Keratinocyte (primary cell): ENCODE results near the gene SLC6A17. TPM values are rescaled to one million over a fixed set of nuclear protein-coding genes. Genes with fewer than 3 reads are reported as not detected.

Experiments
- DNase-seq: peaks from one replicate; pipeline ENCODE4 v3.0.0-alpha.2; 2011; ENCODE audit warnings: low read depth, missing footprints, low spot score
- FAIRE-seq: peaks from 2 replicates; lab custom pipeline; 2011; peaks lifted over from hg19 to GRCh38; lab: Jason Lieb, UNC
- H2AFZ ChIP-seq: 2 replicates; pipeline ENCODE4 v1.6.0; 2012; ENCODE audit warnings: low read length, control low read depth, inconsistent platforms; ENCODE audit not compliant: control insufficient read depth
- H3K27ac ChIP-seq: 2 replicates; pipeline ENCODE4 v1.5.1; 2011; ENCODE audit warnings: low read length; ENCODE audit not compliant: control insufficient read depth, insufficient read depth
- H3K27me3 ChIP-seq: 3 replicates; pipeline ENCODE4 v1.6.0; 2011; ENCODE audit warnings: low read length; ENCODE audit not compliant: control insufficient read depth, insufficient read depth; ENCODE audit errors: extremely low read depth
- H3K36me3 ChIP-seq, 2 experiments: 2 replicates in 1 of 2; 3 replicates in 1 of 2; pipeline ENCODE4 v1.5.1; 2011; ENCODE audit warnings: low read length in 2 of 2, mild to moderate bottlenecking in 1 of 2; ENCODE audit not compliant: control insufficient read depth in 2 of 2, insufficient read depth in 2 of 2; ENCODE audit errors: extremely low read depth in 1 of 2
- H3K4me1 ChIP-seq: 3 replicates; pipeline ENCODE4 v1.5.1; 2011; ENCODE audit warnings: low read length; ENCODE audit not compliant: control insufficient read depth, insufficient read depth; ENCODE audit errors: extremely low read depth
- H3K4me2 ChIP-seq: 3 replicates; pipeline ENCODE4 v1.6.0; 2011; ENCODE audit warnings: low read depth, low read length; ENCODE audit not compliant: control insufficient read depth, insufficient read depth; ENCODE audit errors: extremely low read depth
- H3K4me3 ChIP-seq, 3 experiments: fragments of 200-600 bp in 1 of 3; sonication (generic) in 1 of 3; 2 replicates in 2 of 3; 3 replicates in 1 of 3; pipeline ENCODE4 v1.5.1; 2011 to 2016; ENCODE audit warnings: low read length in 3 of 3, mild to moderate bottlenecking in 3 of 3, control low read depth in 2 of 3, inconsistent platforms in 1 of 3, low read depth in 1 of 3, mixed read lengths in 1 of 3, mixed run types in 1 of 3, moderate library complexity in 1 of 3; ENCODE audit not compliant: control insufficient read depth in 2 of 3, insufficient read depth in 2 of 3; ENCODE audit errors: extremely low read depth in 1 of 3
- H3K79me2 ChIP-seq: 2 replicates; pipeline ENCODE4 v1.6.0; 2012; ENCODE audit warnings: low read length; ENCODE audit not compliant: control insufficient read depth, insufficient read depth
- H3K9ac ChIP-seq: 3 replicates; pipeline ENCODE4 v1.6.0; 2011; ENCODE audit warnings: low read length; ENCODE audit not compliant: control insufficient read depth, insufficient read depth; ENCODE audit errors: extremely low read depth
- H3K9me1 ChIP-seq: 3 replicates; pipeline ENCODE4 v1.6.0; 2011; ENCODE audit warnings: low read length; ENCODE audit not compliant: control insufficient read depth, insufficient read depth; ENCODE audit errors: extremely low read depth
- H3K9me3 ChIP-seq: 2 replicates; pipeline ENCODE4 v1.5.1; 2012; ENCODE audit warnings: low read depth, low read length; ENCODE audit not compliant: control insufficient read depth
- H4K20me1 ChIP-seq: 3 replicates; pipeline ENCODE4 v1.6.0; 2011; ENCODE audit warnings: low read length; ENCODE audit not compliant: control insufficient read depth, insufficient read depth; ENCODE audit errors: extremely low read depth
- EZH2 ChIP-seq: IDR thresholded peaks from one replicate; pipeline ENCODE4 v1.6.1; 2012; ENCODE audit warnings: inconsistent platforms, mild to moderate bottlenecking, low read length, moderate library complexity
- dilution Hi-C: fragments of 300-500 bp; cut with MboI; formaldehyde crosslinking; loops from one replicate; pipeline ENCODE4 v1.7.0; 2020; ENCODE audit warnings: low sequenced_read_pairs; ENCODE audit not compliant: extremely low pct_ligation_motif_present
- polyA plus RNA-seq, 5 experiments: library from polyadenylated mRNA; depleted of rRNA in 3 of 5; stranded (reverse) in 3 of 5; stranded (forward) in 1 of 5; unstranded in 1 of 5; fragments of >200 nt; gene quantifications; 1 replicate in 1 of 5; 2 replicates in 3 of 5; 3 replicates in 1 of 5; pipeline versions ENCODE4 v1.2.1 to v1.2.3, GENCODE V29; 2011 to 2012; ENCODE audit warnings: missing spikeins in 2 of 5, low read depth in 1 of 5, low replicate concordance in 1 of 5
- TF ChIP-seq, protein P1 (sequence below), 3 experiments: IDR thresholded peaks in 1 of 3; conservative IDR thresholded peaks in 1 of 3; optimal IDR thresholded peaks in 1 of 3; 2 replicates in 2 of 3; 3 replicates in 1 of 3; pipeline versions ENCODE3 to v1.5.1; 2011; ENCODE audit warnings: low read length in 3 of 3, mild to moderate bottlenecking in 3 of 3, moderate library complexity in 2 of 3, control low read depth in 1 of 3, inconsistent platforms in 1 of 3; ENCODE audit not compliant: insufficient read depth in 2 of 3; ENCODE audit errors: extremely low read depth in 1 of 3

SLC6A17 gene
- polyA plus RNA-seq, 1 donor (not counting 4 experiments of a cell fraction or from before 2014, with no cell fraction given): 0.25 TPM

DNA sequence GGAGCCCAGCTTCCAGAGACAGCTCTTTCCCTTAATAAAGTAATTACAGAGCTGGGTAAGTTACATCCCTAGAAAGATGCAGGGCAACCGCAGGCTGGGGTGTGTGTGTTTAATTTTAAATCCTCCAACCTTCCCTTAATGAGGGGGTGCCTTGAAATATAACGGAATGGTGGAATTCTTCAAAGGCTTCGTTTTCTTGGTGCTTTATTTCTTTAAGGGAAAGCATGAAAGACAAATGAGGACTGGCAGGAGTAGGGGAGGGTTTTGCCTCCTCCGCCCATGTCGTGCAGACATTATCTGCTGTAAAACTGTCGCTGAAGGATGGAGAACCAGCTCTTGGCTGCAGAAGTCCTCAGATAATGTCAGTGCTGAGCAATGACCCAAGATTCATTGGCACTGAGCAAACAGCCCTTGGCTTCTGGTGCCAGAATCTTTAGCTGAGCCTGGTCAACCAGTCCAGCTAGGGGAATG, 15.5 kb downstream of the SLC6A17 start:
- no peaks in the 10 kb centered on the region for H4K20me1 ChIP-seq
- H3K27me3 ChIP-seq: no peaks in the 10 kb centered on the region
- no peak for TF ChIP-seq EZH2
- TF ChIP-seq, protein P1, sequence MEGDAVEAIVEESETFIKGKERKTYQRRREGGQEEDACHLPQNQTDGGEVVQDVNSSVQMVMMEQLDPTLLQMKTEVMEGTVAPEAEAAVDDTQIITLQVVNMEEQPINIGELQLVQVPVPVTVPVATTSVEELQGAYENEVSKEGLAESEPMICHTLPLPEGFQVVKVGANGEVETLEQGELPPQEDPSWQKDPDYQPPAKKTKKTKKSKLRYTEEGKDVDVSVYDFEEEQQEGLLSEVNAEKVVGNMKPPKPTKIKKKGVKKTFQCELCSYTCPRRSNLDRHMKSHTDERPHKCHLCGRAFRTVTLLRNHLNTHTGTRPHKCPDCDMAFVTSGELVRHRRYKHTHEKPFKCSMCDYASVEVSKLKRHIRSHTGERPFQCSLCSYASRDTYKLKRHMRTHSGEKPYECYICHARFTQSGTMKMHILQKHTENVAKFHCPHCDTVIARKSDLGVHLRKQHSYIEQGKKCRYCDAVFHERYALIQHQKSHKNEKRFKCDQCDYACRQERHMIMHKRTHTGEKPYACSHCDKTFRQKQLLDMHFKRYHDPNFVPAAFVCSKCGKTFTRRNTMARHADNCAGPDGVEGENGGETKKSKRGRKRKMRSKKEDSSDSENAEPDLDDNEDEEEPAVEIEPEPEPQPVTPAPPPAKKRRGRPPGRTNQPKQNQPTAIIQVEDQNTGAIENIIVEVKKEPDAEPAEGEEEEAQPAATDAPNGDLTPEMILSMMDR (optimal IDR thresholded peaks at IDR 0.05 in 1 of 3, IDR thresholded peaks at IDR 0.05 in 1 of 3, conservative IDR thresholded peaks at IDR 0.05 in 1 of 3; ENCODE audit: extremely low read depth in 1 of 3, insufficient read depth in 2 of 3, low read length in 3 of 3): no peak
- dilution Hi-C loops: no loop called here
- no peak overlapping the region for H3K27ac ChIP-seq
- no peaks in the 10 kb centered on the region for H3K9me3 ChIP-seq
- no peak overlapping the region for H3K4me3 ChIP-seq
- no peaks in the 10 kb centered on the region for H3K9me1 ChIP-seq
- H3K4me1 ChIP-seq: no peaks in the 10 kb centered on the region
- H3K79me2 ChIP-seq: no peaks in the 10 kb centered on the region
- FAIRE-seq: no peak
- H3K9ac ChIP-seq: no peak overlapping the region
- no peak overlapping the region for H3K4me2 ChIP-seq
- DNase-seq: no peak
- no peaks in the 10 kb centered on the region for H3K36me3 ChIP-seq
- no peak overlapping the region for H2AFZ ChIP-seq

DNA sequence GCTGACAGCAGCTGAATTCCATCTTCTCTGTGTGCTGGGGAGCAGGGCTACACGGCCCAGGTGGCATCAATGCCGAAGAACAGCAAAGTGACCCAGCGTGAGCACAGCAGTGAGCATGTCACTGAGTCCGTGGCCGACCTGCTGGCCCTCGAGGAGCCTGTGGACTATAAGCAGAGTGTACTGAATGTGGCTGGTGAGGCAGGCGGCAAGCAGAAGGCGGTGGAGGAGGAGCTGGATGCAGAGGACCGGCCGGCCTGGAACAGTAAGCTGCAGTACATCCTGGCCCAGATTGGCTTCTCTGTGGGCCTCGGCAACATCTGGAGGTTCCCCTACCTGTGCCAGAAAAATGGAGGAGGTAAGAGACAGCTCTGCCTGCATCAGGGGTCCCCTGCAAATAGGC, 16.6 kb downstream of the SLC6A17 start:
- dilution Hi-C loops: no loop called here
- no peak for FAIRE-seq
- Histone ChIP-seq H3K27ac (no peak overlapping the region), H3K9ac (no peak overlapping the region), H3K9me3 (no peaks in the 10 kb centered on the region), H3K4me2 (no peak overlapping the region), H3K4me1 (no peaks in the 10 kb centered on the region), H3K9me1 (no peaks in the 10 kb centered on the region), H2AFZ (no peak overlapping the region), H3K27me3 (no peaks in the 10 kb centered on the region), H4K20me1 (no peaks in the 10 kb centered on the region), H3K36me3 (no peaks in the 10 kb centered on the region), H3K79me2 (no peaks in the 10 kb centered on the region), H3K4me3 (no peak overlapping the region)
- no peak for DNase-seq
- TF ChIP-seq, protein P1 (optimal IDR thresholded peaks at IDR 0.05 in 1 of 3, IDR thresholded peaks at IDR 0.05 in 1 of 3, conservative IDR thresholded peaks at IDR 0.05 in 1 of 3; ENCODE audit: extremely low read depth in 1 of 3, insufficient read depth in 2 of 3, low read length in 3 of 3): no peak
- no peak for TF ChIP-seq EZH2
